ENCODE results near the gene TMPRSS5. TPM values are rescaled to one million over a fixed set of nuclear protein-coding genes. Genes with fewer than 3 reads are reported as not detected.

TMPRSS5 gene
- total and polyA plus RNA-seq, 2 experiments from 2014 or later = 0.74 TPM; not detected in 1

DNA sequence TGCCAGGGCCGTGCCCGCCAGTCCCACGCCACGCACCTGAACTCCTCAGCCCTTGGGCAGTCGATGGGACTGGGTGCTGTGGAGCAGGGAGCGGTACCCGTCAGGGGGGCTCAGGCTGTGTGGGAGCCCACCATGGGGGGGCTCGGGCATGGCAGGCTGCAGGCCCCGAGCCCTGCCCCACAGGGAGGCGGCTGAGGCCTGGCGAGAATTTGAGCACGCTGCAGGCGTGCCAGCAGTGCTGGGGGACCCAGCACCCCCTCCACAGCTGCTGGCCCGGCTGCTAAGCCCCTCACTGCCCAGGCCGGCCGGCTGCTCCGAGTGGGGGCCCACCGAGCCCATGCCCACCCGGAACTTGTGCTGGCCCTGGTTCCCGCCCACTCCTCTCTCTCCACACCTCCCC is 56.8 kb downstream of the TMPRSS5 start:
- H3K36me3 ChIP-seq = no peaks in the 10 kb centered on the region
- H3K4me1 ChIP-seq (ENCODE audit: low read depth) = peaks cover 7% of the 10 kb centered on the region
- H3K27me3 ChIP-seq = no peaks in the 10 kb centered on the region
- no peaks in the 10 kb centered on the region for H3K9me3 ChIP-seq (ENCODE audit: low read depth)
- H3K4me3 ChIP-seq = no peak overlapping the region
- DNase-seq (ENCODE audit: low read depth in 1 of 2, low spot score in 1 of 2) = no peak
- no peak overlapping the region for H3K27ac ChIP-seq
- TF ChIP-seq, protein P1, sequence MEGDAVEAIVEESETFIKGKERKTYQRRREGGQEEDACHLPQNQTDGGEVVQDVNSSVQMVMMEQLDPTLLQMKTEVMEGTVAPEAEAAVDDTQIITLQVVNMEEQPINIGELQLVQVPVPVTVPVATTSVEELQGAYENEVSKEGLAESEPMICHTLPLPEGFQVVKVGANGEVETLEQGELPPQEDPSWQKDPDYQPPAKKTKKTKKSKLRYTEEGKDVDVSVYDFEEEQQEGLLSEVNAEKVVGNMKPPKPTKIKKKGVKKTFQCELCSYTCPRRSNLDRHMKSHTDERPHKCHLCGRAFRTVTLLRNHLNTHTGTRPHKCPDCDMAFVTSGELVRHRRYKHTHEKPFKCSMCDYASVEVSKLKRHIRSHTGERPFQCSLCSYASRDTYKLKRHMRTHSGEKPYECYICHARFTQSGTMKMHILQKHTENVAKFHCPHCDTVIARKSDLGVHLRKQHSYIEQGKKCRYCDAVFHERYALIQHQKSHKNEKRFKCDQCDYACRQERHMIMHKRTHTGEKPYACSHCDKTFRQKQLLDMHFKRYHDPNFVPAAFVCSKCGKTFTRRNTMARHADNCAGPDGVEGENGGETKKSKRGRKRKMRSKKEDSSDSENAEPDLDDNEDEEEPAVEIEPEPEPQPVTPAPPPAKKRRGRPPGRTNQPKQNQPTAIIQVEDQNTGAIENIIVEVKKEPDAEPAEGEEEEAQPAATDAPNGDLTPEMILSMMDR (IDR thresholded peaks at IDR 0.05; ENCODE audit: low read depth, low read length) = no peak

DNA sequence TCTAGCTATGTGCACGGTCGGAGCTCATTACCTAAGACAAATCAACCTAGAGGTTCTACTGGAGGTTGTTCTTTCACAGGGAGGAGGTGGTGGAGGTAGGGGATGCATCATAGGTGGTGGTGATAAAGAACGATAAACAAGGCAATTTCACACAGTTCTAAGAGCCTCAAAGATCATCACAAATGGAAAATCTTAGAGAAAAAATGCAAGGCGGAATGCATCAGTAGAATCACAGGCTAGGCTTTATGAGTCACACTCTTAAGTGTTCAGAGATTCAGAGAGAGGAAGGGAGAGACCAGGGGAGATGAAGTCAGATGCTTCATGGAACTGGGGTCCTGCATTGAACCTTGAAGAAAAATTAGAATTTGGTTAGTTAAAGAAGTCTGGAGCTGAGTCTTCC is 58.3 kb downstream of the TMPRSS5 start:
- DNase-seq (ENCODE audit: low read depth in 1 of 2, low spot score in 1 of 2) = no peak
- TF ChIP-seq, protein P1 (IDR thresholded peaks at IDR 0.05; ENCODE audit: low read depth, low read length) = no peak
- Histone ChIP-seq H3K27me3 (no peaks in the 10 kb centered on the region), H3K4me1 (ENCODE audit: low read depth) (peaks cover 7% of the 10 kb centered on the region), H3K9me3 (ENCODE audit: low read depth) (no peaks in the 10 kb centered on the region), H3K36me3 (no peaks in the 10 kb centered on the region), H3K4me3 (no peak overlapping the region), H3K27ac (no peak overlapping the region)

DNA sequence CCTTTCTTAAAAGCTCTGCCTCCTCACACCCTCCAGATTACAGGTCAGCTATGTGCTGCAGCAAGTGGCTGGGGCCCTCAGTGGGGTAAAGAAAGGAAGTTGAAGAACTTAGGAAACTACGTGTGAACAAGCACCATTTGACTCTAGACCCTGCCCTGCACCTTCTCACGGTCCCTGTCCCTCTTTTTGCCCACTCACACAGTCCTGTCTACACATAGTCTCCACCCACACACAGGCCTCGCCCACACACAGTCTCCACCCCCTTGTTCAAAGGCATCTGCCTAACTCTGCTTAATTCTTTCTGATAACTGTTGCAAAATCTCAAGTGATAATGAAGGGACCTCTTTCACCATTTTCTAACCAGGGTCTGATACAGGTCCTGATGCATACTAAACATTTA is 59.0 kb downstream of the TMPRSS5 start:
- Histone ChIP-seq H3K36me3 (no peaks in the 10 kb centered on the region), H3K4me3 (no peak overlapping the region), H3K4me1 (ENCODE audit: low read depth) (peaks cover 7% of the 10 kb centered on the region), H3K27ac (no peak overlapping the region), H3K27me3 (no peaks in the 10 kb centered on the region), H3K9me3 (ENCODE audit: low read depth) (no peaks in the 10 kb centered on the region)
- no peak for DNase-seq (ENCODE audit: low read depth in 1 of 2, low spot score in 1 of 2)
- TF ChIP-seq, protein P1 (IDR thresholded peaks at IDR 0.05; ENCODE audit: low read depth, low read length) = no peak

DNA sequence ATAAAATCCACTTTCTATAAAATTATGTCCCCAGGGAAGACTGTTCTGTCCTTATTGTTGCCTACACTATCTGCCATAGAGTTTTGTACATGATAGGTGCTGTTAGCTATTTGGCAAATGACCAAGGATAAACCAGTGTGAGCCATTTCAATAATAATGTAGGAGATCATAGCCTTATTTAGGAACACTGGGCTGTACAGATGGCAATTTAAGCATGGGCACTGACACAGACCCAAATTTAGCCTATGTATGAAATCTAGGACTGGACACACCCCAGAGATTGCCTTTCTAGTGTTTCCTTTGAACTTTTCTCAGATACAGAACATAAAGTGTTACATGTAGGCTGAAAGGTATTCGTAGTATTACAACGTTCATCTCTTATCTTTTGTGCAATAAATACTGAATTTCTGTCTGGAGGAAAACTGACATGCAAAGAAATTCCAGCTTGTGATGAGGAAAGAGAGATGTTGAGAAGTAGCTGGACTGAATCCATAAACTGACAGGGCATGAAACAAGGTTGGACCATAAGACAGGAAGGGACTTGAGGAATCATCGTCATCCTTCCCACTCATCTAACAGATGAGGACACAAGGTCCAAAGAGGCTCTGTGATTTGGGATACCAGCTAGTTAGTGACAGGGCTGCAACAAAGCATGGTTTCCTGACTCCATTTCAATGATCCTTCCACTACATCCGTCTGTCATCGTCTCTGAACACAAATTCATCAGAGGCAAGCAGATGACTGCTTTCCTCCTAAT is 60.3 kb downstream of the TMPRSS5 start:
- no peak overlapping the region for H3K4me3 ChIP-seq
- DNase-seq (ENCODE audit: low read depth in 1 of 2, low spot score in 1 of 2) = peak in 1 of 2 donors; percentile 35

DNA sequence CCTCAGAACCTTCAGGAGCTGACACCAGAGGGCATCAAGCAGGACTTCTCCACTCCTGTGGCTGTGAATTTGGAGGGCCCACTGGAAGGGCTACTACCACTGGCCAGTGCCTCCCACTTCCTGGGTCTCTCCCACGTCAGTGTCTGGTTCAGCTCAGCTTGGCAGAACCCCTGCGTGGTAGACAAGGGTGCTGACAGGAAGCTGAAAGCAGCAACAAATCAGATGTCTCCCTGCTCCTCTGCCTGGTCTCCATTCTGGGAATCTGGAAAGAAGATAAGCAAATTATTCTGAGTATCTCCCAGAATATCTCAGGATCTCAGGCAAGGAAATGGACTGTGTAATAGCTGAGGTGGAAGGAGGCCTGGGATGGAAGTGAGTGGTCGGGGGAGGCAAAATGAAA is 61.5 kb downstream of the TMPRSS5 start:
- TF ChIP-seq, protein P1 (IDR thresholded peaks at IDR 0.05; ENCODE audit: low read depth, low read length) = no peak

More for the DNA sequence above, 60.3 kb downstream of the TMPRSS5 start:
- Histone ChIP-seq H3K9me3 (ENCODE audit: low read depth) (no peaks in the 10 kb centered on the region), H3K4me1 (ENCODE audit: low read depth) (peaks cover 7% of the 10 kb centered on the region), H3K27ac (no peak overlapping the region), H3K27me3 (no peaks in the 10 kb centered on the region), H3K36me3 (no peaks in the 10 kb centered on the region)
- TF ChIP-seq, protein P1 (IDR thresholded peaks at IDR 0.05; ENCODE audit: low read depth, low read length) = no peak

More for the DNA sequence above, 61.5 kb downstream of the TMPRSS5 start:
- Histone ChIP-seq H3K4me3 (no peak overlapping the region), H3K9me3 (ENCODE audit: low read depth) (no peaks in the 10 kb centered on the region), H3K27ac (no peak overlapping the region), H3K4me1 (ENCODE audit: low read depth) (peaks cover 7% of the 10 kb centered on the region), H3K36me3 (no peaks in the 10 kb centered on the region), H3K27me3 (no peaks in the 10 kb centered on the region)
- DNase-seq (ENCODE audit: low read depth in 1 of 2, low spot score in 1 of 2) = peak; percentile 28 to 38

Measured in cardiac muscle cell (in vitro differentiated cells and primary cell).